HL-60 (cell line): ENCODE data around the gene ERCC4.
"Not testable (repeated sequence)": the region's sequence is repeated elsewhere in the genome, so short reads cannot be mapped to it uniquely, and the experiment has no call there.

Experiments
- DNase-seq, 2 experiments: peaks; one replicate each; pipeline ENCODE4 v3.0.0-alpha.2; 2010 to 2020; ENCODE audit warnings: low read depth in 1 of 2, low spot score in 1 of 2
- H3K27ac ChIP-seq: fragments of 250-450 bp; sonication (Bioruptor Pico); replicated peaks from 2 replicates; pipeline ENCODE4 v1.5.1; 2020; ENCODE audit warnings: mild to moderate bottlenecking, moderate library complexity
- H3K27me3 ChIP-seq: fragments of 250-450 bp; sonication (Bioruptor Pico); 2 replicates; pipeline ENCODE4 v1.5.1; 2021; ENCODE audit warnings: mild to moderate bottlenecking, moderate library complexity; ENCODE audit not compliant: insufficient read depth, poor library complexity, severe bottlenecking
- H3K4me3 ChIP-seq: replicated peaks from 2 replicates; pipeline ENCODE4 v1.5.1; 2011; ENCODE audit warnings: mild to moderate bottlenecking, control low read depth, low read length; ENCODE audit not compliant: insufficient read depth
- CTCF ChIP-seq: IDR thresholded peaks from one replicate; pipeline ENCODE4 v1.5.1; 2011; ENCODE audit warnings: low read length, control low read depth, inconsistent platforms; ENCODE audit not compliant: insufficient read depth
- GABPA ChIP-seq: IDR thresholded peaks from 2 replicates; pipeline ENCODE4 v1.6.1; 2012; ENCODE audit warnings: low read depth
- POLR2AphosphoS5 ChIP-seq: IDR thresholded peaks from 2 replicates; pipeline ENCODE4 v1.6.1; 2012; ENCODE audit warnings: low read depth
- SPI1 ChIP-seq: IDR thresholded peaks from 2 replicates; pipeline ENCODE4 v1.6.1; 2012; ENCODE audit warnings: low read depth, mild to moderate bottlenecking, borderline replicate concordance
- TF ChIP-seq, protein P1 (sequence below): IDR thresholded peaks from 2 replicates; pipeline ENCODE4 v1.6.1; 2012; ENCODE audit warnings: low read depth; ENCODE audit not compliant: insufficient replicate concordance

Gene ERCC4

DNA sequence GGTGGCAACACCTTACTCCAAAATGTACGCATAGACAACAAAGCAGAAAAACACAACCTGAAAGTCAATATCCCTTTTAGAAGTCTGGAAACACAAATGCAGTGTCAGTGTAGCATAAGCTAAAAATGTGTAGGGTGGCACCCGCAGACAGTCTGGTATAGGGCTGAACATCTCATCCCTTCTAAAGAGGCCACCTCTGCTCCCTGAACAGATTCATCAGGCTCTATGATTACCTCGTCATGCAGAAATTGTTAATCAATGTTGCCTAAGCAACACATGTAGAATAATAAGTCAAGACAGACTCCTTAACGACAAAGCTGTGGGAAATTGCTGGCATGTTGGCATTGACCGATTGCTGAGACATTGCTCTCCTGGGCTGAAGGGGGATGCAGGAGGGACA, 33.3 kb upstream of the ERCC4 start:
- DNase-seq: no peak
- no peak for TF ChIP-seq CTCF
- no peak for TF ChIP-seq GABPA
- TF ChIP-seq POLR2AphosphoS5: no peak
- TF ChIP-seq SPI1: no peak
- TF ChIP-seq, protein P1, sequence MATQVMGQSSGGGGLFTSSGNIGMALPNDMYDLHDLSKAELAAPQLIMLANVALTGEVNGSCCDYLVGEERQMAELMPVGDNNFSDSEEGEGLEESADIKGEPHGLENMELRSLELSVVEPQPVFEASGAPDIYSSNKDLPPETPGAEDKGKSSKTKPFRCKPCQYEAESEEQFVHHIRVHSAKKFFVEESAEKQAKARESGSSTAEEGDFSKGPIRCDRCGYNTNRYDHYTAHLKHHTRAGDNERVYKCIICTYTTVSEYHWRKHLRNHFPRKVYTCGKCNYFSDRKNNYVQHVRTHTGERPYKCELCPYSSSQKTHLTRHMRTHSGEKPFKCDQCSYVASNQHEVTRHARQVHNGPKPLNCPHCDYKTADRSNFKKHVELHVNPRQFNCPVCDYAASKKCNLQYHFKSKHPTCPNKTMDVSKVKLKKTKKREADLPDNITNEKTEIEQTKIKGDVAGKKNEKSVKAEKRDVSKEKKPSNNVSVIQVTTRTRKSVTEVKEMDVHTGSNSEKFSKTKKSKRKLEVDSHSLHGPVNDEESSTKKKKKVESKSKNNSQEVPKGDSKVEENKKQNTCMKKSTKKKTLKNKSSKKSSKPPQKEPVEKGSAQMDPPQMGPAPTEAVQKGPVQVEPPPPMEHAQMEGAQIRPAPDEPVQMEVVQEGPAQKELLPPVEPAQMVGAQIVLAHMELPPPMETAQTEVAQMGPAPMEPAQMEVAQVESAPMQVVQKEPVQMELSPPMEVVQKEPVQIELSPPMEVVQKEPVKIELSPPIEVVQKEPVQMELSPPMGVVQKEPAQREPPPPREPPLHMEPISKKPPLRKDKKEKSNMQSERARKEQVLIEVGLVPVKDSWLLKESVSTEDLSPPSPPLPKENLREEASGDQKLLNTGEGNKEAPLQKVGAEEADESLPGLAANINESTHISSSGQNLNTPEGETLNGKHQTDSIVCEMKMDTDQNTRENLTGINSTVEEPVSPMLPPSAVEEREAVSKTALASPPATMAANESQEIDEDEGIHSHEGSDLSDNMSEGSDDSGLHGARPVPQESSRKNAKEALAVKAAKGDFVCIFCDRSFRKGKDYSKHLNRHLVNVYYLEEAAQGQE: no peak
- no peaks in the 10 kb centered on the region for H3K27me3 ChIP-seq
- H3K27ac ChIP-seq: no peak overlapping the region
- H3K4me3 ChIP-seq: no peak overlapping the region

DNA sequence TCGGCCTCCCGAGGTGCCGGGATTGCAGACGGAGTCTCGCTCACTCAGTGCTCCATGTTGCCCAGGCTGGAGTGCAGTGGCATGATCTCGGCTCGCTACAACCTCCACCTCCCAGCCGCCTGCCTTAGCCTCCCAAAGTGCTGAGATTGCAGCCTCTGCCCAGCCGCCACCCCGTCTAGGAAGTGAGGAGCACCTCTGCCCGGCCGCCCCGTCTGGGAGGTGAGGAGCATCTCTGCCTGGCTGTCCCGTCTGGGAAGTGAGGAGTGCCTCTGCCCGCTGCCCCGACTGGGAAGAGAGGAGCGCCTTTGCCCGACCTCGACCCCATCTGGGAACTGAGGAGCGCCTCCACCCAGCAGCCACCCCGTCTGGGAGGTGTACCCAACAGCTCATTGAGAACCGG, 30.6 kb upstream of the ERCC4 start:
- H3K27ac ChIP-seq, H3K4me3 ChIP-seq, DNase-seq, H3K27me3 ChIP-seq: not testable (repeated sequence)

GRCh38 chr16:13892301-13892700, 27.7 kb upstream of the ERCC4 start:
- no peak overlapping the region for H3K4me3 ChIP-seq
- no peaks in the 10 kb centered on the region for H3K27me3 ChIP-seq
- no peak for DNase-seq
- H3K27ac ChIP-seq: no peak overlapping the region
- TF ChIP-seq SPI1 (no peak), GABPA (no peak), POLR2AphosphoS5 (no peak), CTCF (no peak)
- TF ChIP-seq, protein P1: no peak

- TF ChIP-seq GABPA (no peak), SPI1 (no peak), POLR2AphosphoS5 (no peak), CTCF (no peak)
- TF ChIP-seq, protein P1: no peak
- no peak overlapping the region for H3K27ac ChIP-seq
- DNase-seq: no peak
- H3K27me3 ChIP-seq: no peaks in the 10 kb centered on the region
- no peak overlapping the region for H3K4me3 ChIP-seq
These were observed 24.4 kb upstream of the ERCC4 start for GRCh38 chr16:13895516-13895915.
